H1 (cell line): ENCODE results near the gene ZMPSTE24. TPM values are rescaled to one million over a fixed set of nuclear protein-coding genes. Genes with fewer than 3 reads are reported as not detected.

ENCODE experiments used
- BCL11A ChIP-seq, 2 experiments: IDR thresholded peaks; one replicate each; pipeline ENCODE4 v1.6.1; 2011; ENCODE audit warnings: low read depth in 2 of 2, low read length in 2 of 2, mild to moderate bottlenecking in 2 of 2
- BRCA1 ChIP-seq: IDR thresholded peaks from 2 replicates; pipeline ENCODE4 v1.6.1; 2012; ENCODE audit warnings: low read depth, low read length, improper control_type of control experiment
- CHD1 ChIP-seq: IDR thresholded peaks from 2 replicates; pipeline ENCODE4 v1.6.1; 2012; ENCODE audit warnings: low read depth, low read length, improper control_type of control experiment
- CREB1 ChIP-seq: IDR thresholded peaks from 2 replicates; pipeline ENCODE4 v1.6.1; 2012; ENCODE audit warnings: inconsistent platforms
- CTCF ChIP-seq, 3 experiments: IDR thresholded peaks; 1 replicate in 2 of 3; 2 replicates in 1 of 3; pipeline versions ENCODE4 v1.5.1 to v1.6.1; 2011; ENCODE audit warnings: low read length in 3 of 3, mild to moderate bottlenecking in 3 of 3, inconsistent platforms in 2 of 3, low read depth in 1 of 3, moderate library complexity in 1 of 3; ENCODE audit not compliant: insufficient read depth in 1 of 3; ENCODE audit errors: control extremely low read depth in 1 of 3
- E2F6 ChIP-seq: IDR thresholded peaks from 2 replicates; pipeline ENCODE4 v1.6.1; 2012; ENCODE audit warnings: inconsistent platforms
- GTF2F1 ChIP-seq: IDR thresholded peaks from 2 replicates; pipeline ENCODE4 v1.6.1; 2012; ENCODE audit warnings: low read depth, low read length, improper control_type of control experiment, borderline replicate concordance
- JUN ChIP-seq: IDR thresholded peaks from 2 replicates; pipeline ENCODE4 v1.6.1; 2011; ENCODE audit warnings: low read depth, mild to moderate bottlenecking, improper control_type of control experiment, low read length
- JUND ChIP-seq: IDR thresholded peaks from 2 replicates; pipeline ENCODE4 v1.6.1; 2011; ENCODE audit warnings: mild to moderate bottlenecking, improper control_type of control experiment, low read length
- MAFK ChIP-seq: IDR thresholded peaks from 2 replicates; pipeline ENCODE4 v1.6.1; 2012; ENCODE audit warnings: low read depth, mild to moderate bottlenecking, improper control_type of control experiment, low read length
- PHF8 ChIP-seq: fragments of 200-600 bp; sonication (generic); conservative IDR thresholded peaks from 2 replicates; pipeline ENCODE4 v1.7.1; 2012; ENCODE audit warnings: low read depth, mild to moderate bottlenecking, inconsistent platforms, low read length, moderate library complexity
- RBBP5 ChIP-seq: IDR thresholded peaks from 2 replicates; pipeline ENCODE4 v1.7.1; 2012; ENCODE audit warnings: low read depth, mild to moderate bottlenecking, inconsistent platforms, low read length, moderate library complexity, borderline replicate concordance
- RNF2 ChIP-seq: fragments of 200-900, 300-1000 bp; sonication (generic); IDR thresholded peaks from 2 replicates; pipeline ENCODE4 v1.7.1; 2016; ENCODE audit warnings: borderline replicate concordance, low read depth, mild to moderate bottlenecking, antibody characterized with exemption, low read length; ENCODE audit not compliant: poor library complexity, severe bottlenecking; ENCODE audit errors: missing control alignments
- RXRA ChIP-seq: IDR thresholded peaks from 2 replicates; pipeline ENCODE4 v1.6.1; 2011; ENCODE audit warnings: low read depth, mild to moderate bottlenecking, low read length, moderate library complexity; ENCODE audit not compliant: insufficient read depth
- SIN3A ChIP-seq, 2 experiments: IDR thresholded peaks in 1 of 2; conservative IDR thresholded peaks in 1 of 2; 2 replicates each; pipeline ENCODE4 v1.6.1; 2011 to 2012; ENCODE audit warnings: low read length in 2 of 2, improper control_type of control experiment in 1 of 2, low read depth in 1 of 2, mild to moderate bottlenecking in 1 of 2
- SP1 ChIP-seq: IDR thresholded peaks from 2 replicates; pipeline ENCODE4 v1.6.1; 2011; ENCODE audit warnings: low read depth, low read length
- SP2 ChIP-seq: IDR thresholded peaks from 2 replicates; pipeline ENCODE4 v1.6.1; 2012; ENCODE audit warnings: mild to moderate bottlenecking, low read length, inconsistent platforms
- polyA plus RNA-seq, 7 experiments: library from polyadenylated mRNA; depleted of rRNA in 3 of 7; stranded (reverse) in 5 of 7; unstranded in 2 of 7; fragments of >200 nt in 5 of 7; fragments of 200-250 nt in 2 of 7; gene quantifications; 1 replicate in 5 of 7; 2 replicates in 1 of 7; 4 replicates in 1 of 7; pipeline versions ENCODE4 v1.2.1 to v1.2.3, GENCODE V29; 2011 to 2013; ENCODE audit warnings: missing spikeins in 2 of 7, mixed read lengths in 2 of 7
- total RNA-seq: library from RNA; stranded (reverse); fragmentation: NEBNext Ultra II Directional; extraction: Animal tissue kit (Norgen Biotek cat#: 25700); gene quantifications from 2 replicates; pipeline ENCODE4 v1.2.1, GENCODE V29; 2021
- TF ChIP-seq, protein P1 (sequence below): IDR thresholded peaks from 2 replicates; pipeline ENCODE4 v1.6.1; 2011; ENCODE audit warnings: low read length, improper control_type of control experiment
- TF ChIP-seq, protein P2 (sequence below): IDR thresholded peaks from 2 replicates; pipeline ENCODE4 v1.6.1; 2012; ENCODE audit warnings: inconsistent platforms

Gene ZMPSTE24
- total and polyA plus RNA-seq, 2 of the 8 experiments (the other 6 are each of a cell fraction or from before 2014, with no cell fraction given), result 12.7 to 42.9 TPM

- TF ChIP-seq RXRA (no peak), BRCA1 (no peak), CHD1 (no peak), E2F6 (no peak), CREB1 (peak; percentile 75), SP1 (peak; percentile 83), MAFK (no peak), RNF2 (no peak), SP2 (no peak), BCL11A (IDR thresholded peaks at IDR 0.05; ENCODE audit: low read depth in 2 of 2, low read length in 2 of 2) (no peak), RBBP5 (peak; percentile 37; the same call in 1 of the 2 replicates), JUND (no peak; the same call in 1 of the 2 replicates), PHF8 (peak; percentile 80), CTCF (IDR thresholded peaks at IDR 0.05; ENCODE audit: control extremely low read depth in 1 of 3, insufficient read depth in 1 of 3, low read depth in 1 of 3, low read length in 3 of 3) (no peak), SIN3A (conservative IDR thresholded peaks at IDR 0.05 in 1 of 2, IDR thresholded peaks at IDR 0.05 in 1 of 2; ENCODE audit: low read depth in 1 of 2, low read length in 2 of 2) (peak in 1 of 2 experiments; percentile 94; a peak in 1 of 4 replicates), GTF2F1 (no peak), JUN (no peak)
- TF ChIP-seq, protein P1, sequence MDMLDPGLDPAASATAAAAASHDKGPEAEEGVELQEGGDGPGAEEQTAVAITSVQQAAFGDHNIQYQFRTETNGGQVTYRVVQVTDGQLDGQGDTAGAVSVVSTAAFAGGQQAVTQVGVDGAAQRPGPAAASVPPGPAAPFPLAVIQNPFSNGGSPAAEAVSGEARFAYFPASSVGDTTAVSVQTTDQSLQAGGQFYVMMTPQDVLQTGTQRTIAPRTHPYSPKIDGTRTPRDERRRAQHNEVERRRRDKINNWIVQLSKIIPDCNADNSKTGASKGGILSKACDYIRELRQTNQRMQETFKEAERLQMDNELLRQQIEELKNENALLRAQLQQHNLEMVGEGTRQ, result no peak; the same call in 1 of the 2 replicates
- TF ChIP-seq, protein P2, sequence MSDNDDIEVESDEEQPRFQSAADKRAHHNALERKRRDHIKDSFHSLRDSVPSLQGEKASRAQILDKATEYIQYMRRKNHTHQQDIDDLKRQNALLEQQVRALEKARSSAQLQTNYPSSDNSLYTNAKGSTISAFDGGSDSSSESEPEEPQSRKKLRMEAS, result peak; percentile 86; the same call in 1 of the 2 replicates
These were observed at the start of gene ZMPSTE24 (continued) for GRCh38 chr1:40257688-40258444.
